Calu3 (cell line): ENCODE results near the gene RTEL1. TPM values are rescaled to one million over a fixed set of nuclear protein-coding genes. Genes with fewer than 3 reads are reported as not detected.

ENCODE experiments used
- BruUV-seq: library from RNA; stranded (reverse); fragments of 400-500 nt; replicated peaks from 2 replicates; lab custom pipeline; 2021; lab: Mats Ljungman, UMichigan
- CTCF ChIA-PET: fragments of 300-600 bp; sonication (Branson Sonifier 250); formaldehyde crosslinking; loops from one replicate; lab custom pipeline; 2022; ENCODE audit warnings: antibody characterized with exemption; lab: Charles Lee
- DNase-seq: peaks from one replicate; pipeline ENCODE4 v3.0.0; 2022
- H3K27ac Mint-ChIP-seq: one replicate; pipeline ENCODE4 v1.8.0; 2022; ENCODE audit warnings: mixed read lengths; ENCODE audit not compliant: unreplicated experiment
- H3K27me3 Mint-ChIP-seq: one replicate; pipeline ENCODE4 v1.8.0; 2022; ENCODE audit warnings: mixed read lengths; ENCODE audit not compliant: unreplicated experiment
- H3K36me3 Mint-ChIP-seq: one replicate; pipeline ENCODE4 v1.8.0; 2022; ENCODE audit warnings: mild to moderate bottlenecking, moderate library complexity, mixed read lengths; ENCODE audit not compliant: insufficient read depth, unreplicated experiment
- H3K4me1 Mint-ChIP-seq: one replicate; pipeline ENCODE4 v1.8.0; 2022; ENCODE audit warnings: mild to moderate bottlenecking, low read depth, mixed read lengths; ENCODE audit not compliant: unreplicated experiment
- H3K4me3 Mint-ChIP-seq: one replicate; pipeline ENCODE4 v1.8.0; 2022; ENCODE audit warnings: mild to moderate bottlenecking, low read depth, moderate library complexity, mixed read lengths; ENCODE audit not compliant: unreplicated experiment
- H3K9me3 Mint-ChIP-seq: one replicate; pipeline ENCODE4 v1.8.0; 2022; ENCODE audit warnings: low read depth, mixed read lengths; ENCODE audit not compliant: unreplicated experiment
- CTCF ChIP-seq: fragments of 200-600 bp; IDR thresholded peaks from one replicate; pipeline ENCODE4 v1.8.0; 2022; ENCODE audit warnings: antibody characterized with exemption; ENCODE audit not compliant: unreplicated experiment
- intact Hi-C: fragments of 100-400 bp; cut with micrococcal nuclease; formaldehyde crosslinking; loops from one replicate; pipeline ENCODE4 v1.10.0; 2022; ENCODE audit not compliant: unreplicated experiment
- total RNA-seq: library from RNA; stranded (reverse); gene quantifications from 2 replicates; pipeline ENCODE4 v1.2.3, GENCODE V29; 2022

RTEL1 gene
- total RNA-seq, 1 experiment from 2014 or later = 39.1 TPM

- Mint-ChIP-seq H3K27me3 (no peaks in the 10 kb centered on the region), H3K36me3 (peaks cover 96% of the 10 kb centered on the region), H3K4me1 (peaks cover 18% of the 10 kb centered on the region), H3K27ac (peak overlapping the region; percentile 83), H3K4me3 (peak overlapping the region; percentile 20), H3K9me3 (no peaks in the 10 kb centered on the region)
- TF ChIP-seq CTCF = no peak
- intact Hi-C loops = no loop called here
- DNase-seq = no peak
- CTCF ChIA-PET = interaction anchor here (1.0 to 2.1 kb wide), 3 partner anchors 9 to 154 kb away, joined by 3 to 11 read pairs (median 8); partner anchors contain the start of genes ARFRP1, PTK6 and ZGPAT
- no TSS peak for BruUV-seq
These were observed 33.8 kb downstream of the RTEL1 start for GRCh38 chr20:63691711-63692435.

DNA sequence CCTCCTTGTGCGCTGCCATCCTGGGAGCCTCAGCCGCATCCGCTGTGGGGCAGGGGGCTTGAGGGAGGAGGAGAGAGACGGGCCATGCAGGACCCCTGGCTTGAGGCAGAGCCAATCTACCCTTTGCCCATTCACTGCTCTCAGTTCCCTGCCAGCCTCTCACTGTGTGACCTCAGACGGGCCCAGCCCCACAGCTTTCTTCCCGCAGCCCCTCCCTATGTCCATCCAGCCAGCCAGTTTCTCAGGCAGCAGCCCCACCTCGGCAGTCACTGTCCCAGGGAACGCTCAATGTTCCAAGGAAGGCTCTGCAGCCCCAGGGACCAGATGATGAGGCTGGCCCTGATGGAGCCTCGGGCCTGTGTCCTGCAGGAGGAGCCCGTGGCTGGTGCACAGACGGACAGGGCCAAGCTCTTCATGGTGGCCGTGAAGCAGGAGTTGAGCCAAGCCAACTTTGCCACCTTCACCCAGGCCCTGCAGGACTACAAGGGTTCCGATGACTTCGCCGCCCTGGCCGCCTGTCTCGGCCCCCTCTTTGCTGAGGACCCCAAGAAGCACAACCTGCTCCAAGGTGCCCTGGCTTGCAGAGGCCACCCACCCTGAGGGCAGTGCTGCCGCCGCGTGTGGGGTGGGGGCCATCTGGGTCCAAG, 34.4 kb downstream of the RTEL1 start:
- no peak for TF ChIP-seq CTCF
- Mint-ChIP-seq H3K36me3 (peaks cover 96% of the 10 kb centered on the region), H3K4me1 (peaks cover 17% of the 10 kb centered on the region), H3K9me3 (no peaks in the 10 kb centered on the region), H3K4me3 (no peak overlapping the region), H3K27ac (peak overlapping the region; percentile 83), H3K27me3 (no peaks in the 10 kb centered on the region)
- BruUV-seq = no TSS peak
- CTCF ChIA-PET = interaction anchor here (1.0 to 2.1 kb wide), 3 partner anchors 10 to 154 kb away, joined by 3 to 11 read pairs (median 8); partner anchors contain the start of genes ARFRP1, PTK6 and ZGPAT
- DNase-seq = peak; percentile 64
- intact Hi-C loops = no loop called here

GRCh38 chr20:63693083-63693732, 35.1 kb downstream of the RTEL1 start:
- Mint-ChIP-seq H3K4me3 (peak overlapping the region; percentile 41), H3K4me1 (peaks cover 22% of the 10 kb centered on the region), H3K9me3 (no peaks in the 10 kb centered on the region), H3K27ac (peak overlapping the region; percentile 91), H3K36me3 (peaks cover 96% of the 10 kb centered on the region), H3K27me3 (no peaks in the 10 kb centered on the region)
- TF ChIP-seq CTCF = no peak
- no TSS peak for BruUV-seq
- CTCF ChIA-PET = interaction anchor here (1.0 to 2.1 kb wide), 2 partner anchors 15 to 155 kb away, joined by 3 to 11 read pairs; partner anchors contain the start of genes ARFRP1, PTK6 and ZGPAT
- intact Hi-C loops = no loop called here
- no peak for DNase-seq

GRCh38 chr20:63693733-63694583, 35.8 kb downstream of the RTEL1 start:
- peaks cover 96% of the 10 kb centered on the region for H3K36me3 Mint-ChIP-seq
- BruUV-seq = no TSS peak
- TF ChIP-seq CTCF = no peak
- peak overlapping the region; percentile 91 for H3K27ac Mint-ChIP-seq
- H3K27me3 Mint-ChIP-seq = no peaks in the 10 kb centered on the region
- intact Hi-C loops = no loop called here
- peaks cover 30% of the 10 kb centered on the region for H3K4me1 Mint-ChIP-seq
- peak overlapping the region; percentile 41 for H3K4me3 Mint-ChIP-seq
- CTCF ChIA-PET = no interaction called here
- no peak for DNase-seq
- H3K9me3 Mint-ChIP-seq = no peaks in the 10 kb centered on the region
